GM19468 (cell line): Measurements from ENCODE around the gene CD72.
A peak's percentile ranks its signal among the peaks of the same experiment; 100 is the strongest.
"Not testable (repeated sequence)": the region's sequence is repeated elsewhere in the genome, so short reads cannot be mapped to it uniquely, and the experiment has no call there.

Experiments
- ATAC-seq: cut with Tn5 transposase; IDR thresholded peaks from one replicate; pipeline ENCODE4 v1.9.1; 2021; ENCODE audit warnings: mild to moderate bottlenecking, moderate library complexity, moderate number of reproducible peaks; ENCODE audit not compliant: unreplicated experiment; ENCODE audit errors: extremely low read depth

The CD72 gene

DNA sequence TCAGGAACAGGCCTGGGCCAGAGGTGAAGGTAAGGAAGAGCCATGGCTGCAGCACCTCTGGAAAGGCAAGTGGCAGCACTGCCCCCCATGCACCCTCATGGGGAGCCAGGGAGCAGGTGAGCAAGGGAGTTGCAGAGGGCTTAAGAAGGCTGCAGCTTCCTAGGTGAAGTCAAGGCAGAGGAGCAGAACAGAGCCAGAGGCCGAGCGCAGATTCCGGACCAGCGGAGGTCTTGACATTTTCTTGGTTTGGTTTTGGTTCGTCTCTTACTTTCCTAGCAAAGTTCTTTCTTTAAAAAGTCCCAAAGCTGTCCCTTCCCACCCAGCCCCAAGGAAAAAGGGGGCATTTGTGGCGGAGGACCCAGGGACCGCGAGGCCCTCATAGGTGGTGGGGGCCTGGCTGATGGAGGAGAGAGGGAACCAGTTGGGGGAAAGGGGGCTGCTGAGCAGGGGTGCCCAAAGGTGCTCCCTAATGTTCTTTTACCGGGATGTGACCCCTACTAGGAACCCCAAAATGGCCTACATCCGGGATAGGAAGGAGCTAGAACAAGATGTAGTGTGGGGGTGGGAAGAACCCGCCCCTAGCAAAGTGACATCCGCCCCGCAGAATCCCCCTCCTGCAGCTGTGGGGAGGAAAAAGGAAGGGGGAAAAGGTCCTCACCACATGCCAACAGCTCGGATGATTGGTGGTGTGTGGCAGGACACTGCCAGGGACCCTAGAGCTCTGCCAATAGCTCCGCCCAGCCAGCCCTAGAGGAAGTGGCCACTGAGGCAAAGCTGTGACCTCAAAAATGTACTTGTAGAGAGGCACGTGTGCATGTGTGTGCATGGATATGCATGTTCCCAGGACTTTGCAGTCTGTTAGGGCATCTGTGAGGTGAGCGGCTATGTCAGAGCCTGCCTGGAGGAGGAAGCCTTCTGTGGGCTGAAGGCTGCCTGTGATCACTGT, 914 bp upstream of the CD72 start:
- ATAC-seq, result no peak

DNA sequence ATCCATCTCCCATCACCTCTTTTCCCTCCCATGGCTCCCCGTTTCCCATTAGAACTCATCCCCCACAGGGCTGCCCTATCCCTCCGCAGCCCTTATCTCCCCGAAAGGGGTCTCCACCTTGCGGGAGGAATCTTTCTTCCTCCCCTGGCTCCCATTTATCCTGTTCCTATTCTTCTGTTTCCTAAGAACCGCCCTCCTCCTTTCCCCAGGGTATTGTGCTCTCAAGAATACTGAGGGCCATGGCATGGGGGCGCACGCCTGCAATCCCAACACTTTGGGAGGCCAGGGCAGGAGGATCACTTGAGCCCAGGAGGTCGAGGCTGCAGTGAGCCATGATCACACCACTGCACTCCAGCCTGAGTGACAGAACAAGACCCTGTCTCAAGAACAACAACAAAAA, 665 bp downstream of the CD72 start:
- no peak for ATAC-seq

DNA sequence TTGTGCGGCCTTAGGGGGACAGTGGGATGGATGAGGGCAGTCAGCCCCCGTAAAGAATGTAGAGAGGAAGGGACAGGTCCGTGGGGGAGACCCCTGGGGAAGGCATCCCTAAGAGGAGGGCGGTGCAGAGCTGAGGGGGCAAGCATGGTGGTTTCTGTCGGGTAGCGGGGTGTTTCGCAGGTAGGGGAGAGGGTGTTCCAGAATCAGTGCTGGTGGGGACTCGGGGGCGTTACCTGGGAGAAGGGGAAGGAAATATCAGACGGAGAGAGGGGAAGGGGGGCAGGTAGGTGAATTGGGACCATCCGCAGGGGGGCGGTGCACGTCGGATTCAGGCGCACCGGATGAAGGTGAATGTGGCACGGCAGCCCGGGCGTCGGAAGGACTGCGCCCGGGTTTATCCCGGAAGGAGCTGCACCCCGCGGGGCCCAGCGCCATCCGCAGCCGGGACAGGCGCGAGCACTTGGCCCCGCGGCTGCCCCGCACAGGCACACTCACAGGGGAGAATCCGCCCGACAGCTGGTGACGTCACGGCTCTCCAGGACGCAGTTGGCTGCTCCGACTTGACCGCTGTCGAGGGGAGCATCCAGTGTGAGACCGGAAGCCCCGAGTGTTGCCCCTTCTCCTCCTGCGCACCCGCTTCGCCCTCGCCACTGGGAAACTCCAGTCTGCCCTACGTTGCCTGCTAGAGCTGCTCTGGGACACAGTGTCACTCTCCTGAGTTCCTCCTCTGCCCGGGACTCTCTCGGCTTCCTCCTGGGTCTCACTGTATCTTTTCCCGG, 1.3 kb downstream of the CD72 start:
- no peak for ATAC-seq

DNA sequence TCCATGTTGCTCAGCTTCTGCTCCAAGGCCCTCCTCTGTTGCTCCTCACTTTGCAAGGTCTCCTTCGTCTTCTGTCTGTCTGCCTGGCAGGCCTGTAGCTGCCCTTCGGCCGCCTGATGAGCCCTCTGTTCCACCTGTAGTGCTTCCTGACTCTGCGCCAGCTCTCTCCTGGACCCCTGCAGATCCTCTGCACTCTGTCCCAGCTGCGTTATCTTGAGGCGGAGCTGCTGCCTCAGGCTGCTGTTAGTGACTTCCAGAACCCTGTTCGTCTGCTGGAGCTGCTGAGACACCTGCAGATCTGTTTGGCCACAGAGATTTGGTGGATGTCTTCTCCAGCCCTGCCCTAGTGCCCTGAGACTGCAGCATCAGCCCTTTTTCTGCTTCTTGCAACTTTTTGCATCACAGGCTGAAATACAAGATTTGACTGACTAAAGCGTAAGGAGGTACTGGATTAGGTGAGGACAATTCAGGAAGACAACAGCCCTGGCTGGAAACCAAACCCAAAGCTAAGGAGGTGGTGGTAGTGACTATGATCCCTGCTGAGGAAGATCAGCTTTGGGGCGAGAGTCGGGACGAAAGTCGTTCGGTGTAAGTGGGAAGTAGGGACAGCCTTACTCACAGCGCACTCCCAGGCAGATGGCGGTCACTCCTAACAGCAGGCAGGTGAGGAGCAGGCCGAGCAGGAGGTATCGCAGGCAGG, 2.1 kb downstream of the CD72 start:
- ATAC-seq, result no peak

DNA sequence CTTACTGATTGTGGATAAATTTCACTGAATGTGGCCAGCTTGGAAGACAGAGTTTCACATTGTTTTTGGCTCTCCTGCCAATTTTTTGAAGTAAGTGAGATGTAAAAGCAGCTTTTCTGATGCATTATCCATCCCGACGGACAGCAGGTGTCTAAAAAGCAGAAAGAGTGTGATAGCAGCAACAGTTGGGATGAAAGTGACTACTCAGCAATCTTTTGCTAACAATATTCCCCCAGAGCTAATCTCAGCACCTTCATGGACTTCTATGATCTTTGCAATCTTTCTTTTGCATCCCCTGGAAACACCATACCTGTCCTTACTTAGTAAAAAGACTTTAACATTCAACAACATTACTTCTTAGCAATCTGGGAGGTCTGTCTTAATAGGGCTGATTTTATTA, 5.4 kb downstream of the CD72 start:
- ATAC-seq, result no peak

DNA sequence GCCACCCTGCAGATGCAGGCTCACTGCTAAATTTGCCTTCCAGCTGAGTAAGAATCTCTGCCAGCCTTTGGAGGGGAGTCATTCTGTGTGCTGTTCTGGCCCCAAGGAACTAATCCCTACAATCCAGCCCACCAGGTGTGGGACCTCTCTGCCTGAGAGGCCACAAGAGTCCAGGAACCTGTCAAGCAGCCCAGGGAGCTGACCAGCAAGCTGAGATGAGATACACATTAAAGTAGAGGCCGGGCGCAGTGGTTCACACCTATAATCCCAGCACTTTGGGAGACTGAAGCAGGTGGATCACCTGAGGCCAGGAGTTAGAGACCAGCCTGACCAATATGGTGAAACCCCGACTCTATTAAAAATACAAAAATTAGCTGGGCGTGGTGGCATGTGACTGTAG, 6.1 kb downstream of the CD72 start:
- ATAC-seq, result not testable (repeated sequence)

DNA sequence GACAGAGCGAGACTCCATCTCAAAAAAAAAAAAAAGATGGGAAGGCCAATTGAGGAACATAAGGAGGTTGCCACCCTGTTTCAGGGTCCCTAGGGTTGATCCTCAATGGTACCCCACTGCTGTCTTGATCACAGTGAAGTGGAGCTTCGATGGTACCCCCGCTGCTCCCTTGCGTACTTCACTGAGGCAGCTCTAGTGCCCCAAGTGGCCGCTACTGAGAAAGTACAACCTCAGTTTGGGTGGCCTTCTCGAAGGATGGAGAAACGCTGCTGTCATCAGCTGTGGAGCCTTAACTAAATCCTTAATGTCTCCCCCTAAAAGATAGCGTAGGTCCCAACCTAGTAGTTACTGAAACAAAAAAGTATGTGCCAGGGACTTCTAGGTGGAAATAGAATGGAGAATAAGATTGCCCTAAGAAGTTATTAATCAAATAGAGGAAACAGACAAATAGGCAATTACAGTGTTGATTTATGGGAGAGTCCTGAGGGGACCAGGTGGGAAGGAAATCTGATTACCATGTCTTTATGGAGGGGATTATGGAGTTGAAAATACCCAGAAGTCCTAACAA, 6.9 kb downstream of the CD72 start:
- ATAC-seq, result no peak

DNA sequence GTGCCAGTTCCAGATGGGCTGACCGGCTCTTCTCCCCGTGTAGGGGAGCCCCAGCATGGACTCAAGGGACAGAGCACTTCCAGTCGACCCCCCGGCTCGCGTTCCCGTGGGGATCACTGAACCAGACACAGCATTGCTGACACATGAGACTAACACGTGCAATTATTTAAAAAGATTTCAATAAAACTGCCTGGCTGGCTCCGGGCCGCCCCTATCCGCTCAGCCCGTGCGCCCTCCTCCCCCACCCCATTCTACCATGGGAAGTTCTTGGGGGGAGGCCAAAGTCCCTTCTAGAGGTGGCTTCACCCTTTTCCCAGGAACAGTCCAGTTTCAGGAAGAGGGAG, 8.4 kb downstream of the CD72 start:
- no peak for ATAC-seq

DNA sequence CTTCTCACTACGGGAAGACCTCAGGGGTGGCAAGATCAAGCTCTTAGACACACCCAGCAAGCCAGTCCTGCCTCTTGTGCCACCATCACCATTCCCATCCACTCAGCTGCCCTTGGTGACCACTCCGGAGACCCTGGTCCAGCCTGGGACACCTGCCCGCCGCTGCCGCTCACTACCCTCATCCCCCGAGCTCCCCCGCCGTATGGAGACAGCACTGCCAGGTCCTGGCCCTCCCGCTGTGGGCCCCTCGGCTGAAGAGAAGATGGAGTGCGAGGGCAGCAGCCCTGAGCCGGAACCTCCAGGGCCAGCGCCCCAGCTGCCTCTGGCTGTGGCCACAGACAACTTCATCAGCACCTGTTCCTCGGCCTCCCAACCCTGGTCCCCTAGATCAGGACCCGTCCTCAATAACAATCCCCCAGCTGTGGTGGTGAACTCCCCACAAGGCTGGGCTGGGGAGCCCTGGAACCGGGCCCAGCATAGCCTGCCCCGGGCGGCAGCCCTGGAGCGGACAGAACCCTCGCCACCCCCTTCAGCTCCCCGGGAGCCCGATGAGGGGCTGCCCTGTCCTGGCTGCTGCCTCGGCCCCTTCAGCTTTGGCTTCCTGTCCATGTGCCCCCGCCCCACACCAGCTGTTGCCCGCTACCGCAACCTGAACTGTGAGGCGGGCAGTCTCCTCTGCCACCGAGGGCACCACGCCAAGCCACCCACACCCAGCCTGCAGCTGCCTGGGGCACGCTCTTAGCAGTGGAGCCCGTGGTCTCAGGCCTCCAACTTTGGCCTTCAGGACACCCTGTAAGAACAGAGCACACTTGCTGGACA, 9.0 kb downstream of the CD72 start:
- no peak for ATAC-seq

DNA sequence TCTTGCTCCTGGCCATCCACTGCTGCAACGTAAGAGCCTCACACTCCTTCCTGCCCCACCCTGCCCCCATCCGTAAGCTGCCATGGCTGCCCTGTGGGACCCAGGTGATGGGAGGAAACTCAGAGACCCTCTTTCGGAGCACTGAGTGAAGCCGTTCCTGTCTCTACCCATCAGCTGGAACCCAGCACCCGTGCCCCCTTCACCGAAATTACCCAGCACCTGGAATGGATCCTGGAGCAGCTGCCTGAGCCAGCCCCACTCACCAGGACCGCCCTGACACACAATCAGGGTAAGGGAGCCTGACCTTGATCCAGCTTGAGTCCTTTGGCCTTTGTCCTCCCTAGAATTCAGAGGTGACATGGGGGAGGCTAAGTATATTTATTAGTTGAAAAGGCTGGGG, 10.0 kb downstream of the CD72 start:
- no peak for ATAC-seq

DNA sequence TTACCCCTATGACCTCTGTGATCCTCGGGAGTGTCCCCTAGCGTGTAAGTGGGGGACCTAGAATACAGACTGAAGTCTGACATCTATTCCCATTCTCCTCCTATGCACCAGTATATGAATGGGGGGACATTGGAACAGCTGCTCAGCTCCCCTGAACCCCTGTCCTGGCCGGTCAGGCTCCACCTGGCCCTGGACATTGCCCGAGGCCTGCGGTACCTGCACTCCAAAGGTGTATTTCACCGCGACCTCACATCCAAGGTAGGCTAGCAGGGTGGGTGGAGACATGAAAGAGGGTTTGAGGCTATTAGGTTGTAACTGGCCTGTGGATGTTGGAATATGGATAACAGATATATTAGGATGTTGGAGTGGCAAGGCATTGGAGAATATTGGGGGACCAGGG, 11.5 kb downstream of the CD72 start:
- no peak for ATAC-seq

DNA sequence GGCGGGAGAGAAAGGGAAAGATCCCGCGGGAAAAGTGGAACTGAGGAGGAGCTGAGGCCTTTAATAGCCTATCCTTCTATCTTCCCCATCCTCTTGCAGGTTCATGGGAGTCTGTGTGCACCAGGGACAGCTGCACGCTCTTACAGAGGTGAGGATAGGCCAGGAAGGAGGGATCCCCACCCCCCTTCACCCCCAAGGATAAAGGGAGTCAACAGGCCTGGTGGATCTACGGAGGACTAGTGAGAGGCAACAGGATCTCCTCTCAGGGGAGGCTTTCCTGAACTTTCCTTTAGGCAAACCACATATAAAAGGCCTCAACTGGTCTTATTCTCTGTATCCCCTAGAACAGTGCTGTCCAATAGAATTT, 12.1 kb downstream of the CD72 start:
- ATAC-seq, result no peak

DNA sequence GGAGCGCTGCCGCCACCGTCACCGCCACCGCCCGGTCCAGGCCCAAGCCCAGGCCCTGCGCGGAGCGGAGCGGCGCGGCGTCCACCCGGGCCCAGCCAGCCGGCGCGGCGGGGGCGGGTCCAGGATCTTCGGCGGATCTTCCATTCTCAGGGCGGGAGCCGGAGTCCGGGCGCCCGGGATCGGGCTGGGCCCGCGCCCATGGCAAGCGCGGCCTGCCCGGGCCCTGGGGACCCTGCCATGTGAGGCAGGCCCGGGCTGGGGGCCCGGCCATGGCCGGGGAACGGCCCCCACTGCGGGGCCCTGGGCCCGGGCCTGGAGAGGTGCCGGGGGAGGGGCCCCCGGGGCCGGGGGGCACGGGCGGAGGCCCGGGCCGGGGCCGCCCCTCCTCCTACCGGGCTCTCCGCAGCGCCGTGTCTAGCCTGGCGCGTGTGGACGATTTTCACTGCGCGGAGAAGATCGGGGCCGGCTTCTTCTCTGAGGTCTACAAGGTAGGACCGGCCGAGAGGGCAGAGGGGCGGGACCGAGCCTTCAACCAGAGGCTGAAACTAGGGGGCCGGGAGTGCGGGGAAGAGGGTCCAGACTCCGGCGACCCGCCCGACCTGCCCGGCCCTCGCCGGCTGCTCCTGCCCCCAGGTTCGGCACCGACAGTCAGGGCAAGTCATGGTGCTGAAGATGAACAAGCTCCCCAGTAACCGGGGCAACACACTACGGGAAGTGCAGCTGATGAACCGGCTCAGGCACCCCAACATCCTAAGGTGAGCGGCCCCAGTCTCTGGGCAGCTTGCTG, 12.7 kb downstream of the CD72 start:
- no peak for ATAC-seq

DNA sequence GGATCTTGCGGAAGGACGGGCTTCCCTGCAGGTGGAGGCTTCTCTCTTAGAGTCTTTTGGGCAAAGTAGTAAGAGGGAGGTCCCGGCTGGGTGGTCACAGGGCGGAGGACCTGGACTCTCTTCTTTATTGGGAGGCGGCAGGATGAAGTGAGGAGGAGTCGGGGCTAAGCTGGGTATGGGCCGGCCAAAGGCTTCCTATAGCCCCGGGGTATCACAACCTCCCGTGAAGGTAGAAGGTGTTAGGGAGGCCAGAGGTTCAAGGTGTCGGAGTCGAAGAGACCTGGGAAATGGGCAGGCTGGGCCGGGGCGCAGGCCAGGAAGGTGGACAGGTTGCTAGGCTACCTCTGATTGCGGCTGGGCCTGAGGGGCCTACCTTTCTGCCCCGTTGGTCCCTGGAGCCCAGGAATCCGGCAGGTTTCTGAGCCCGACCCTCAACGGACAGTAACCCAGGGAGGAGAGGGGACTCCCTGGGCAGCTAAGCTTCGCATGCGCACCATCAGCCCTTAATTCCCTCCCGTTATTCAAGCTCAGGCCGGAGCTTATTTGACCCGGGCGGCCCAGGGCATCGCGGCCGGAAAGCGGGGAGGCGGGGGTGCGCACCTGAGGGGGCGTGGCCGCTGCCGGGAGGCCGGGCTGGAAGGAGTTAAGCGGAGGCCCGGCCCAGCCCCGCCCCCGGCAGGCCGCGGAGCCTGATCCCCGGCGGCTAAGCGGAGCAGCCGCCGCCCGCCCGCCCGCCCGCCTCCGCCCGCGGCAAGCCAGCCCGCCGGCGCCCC, 13.4 kb downstream of the CD72 start, which contains the start of gene TESK1:
Gene TESK1 (plus strand): TSS at position 685 of the 773 bp plus-strand sequence. CDS start 358 bp downstream, outside the sequence.
- no peak for ATAC-seq

DNA sequence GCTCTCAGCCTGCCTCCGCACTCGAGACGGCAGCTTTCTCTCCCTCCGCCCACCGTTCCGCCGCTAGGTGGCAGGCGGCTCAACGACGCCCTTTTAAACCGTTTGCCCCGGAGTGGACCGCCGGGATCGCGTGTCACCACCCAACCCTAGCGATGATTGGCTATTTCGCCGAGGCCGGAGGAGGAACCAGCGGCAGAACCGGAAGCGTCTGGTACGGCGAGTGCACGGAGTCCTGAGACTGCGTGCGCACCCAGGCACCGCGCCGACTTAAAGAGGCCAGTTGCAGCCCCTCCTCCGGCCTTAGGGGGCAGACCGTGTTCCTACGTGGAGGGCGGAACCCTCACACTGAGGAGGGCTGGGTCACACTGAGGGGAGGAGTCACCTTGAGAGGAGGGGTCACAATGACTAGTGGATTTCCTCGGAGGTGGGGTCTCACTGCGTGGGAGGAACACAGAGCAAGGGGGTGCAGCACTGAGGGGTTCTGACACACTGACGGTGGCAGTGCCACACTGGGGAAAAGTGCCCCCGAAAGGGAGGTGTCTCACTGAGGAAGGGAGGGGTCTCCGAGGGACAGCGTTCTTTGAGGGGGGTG, 14.1 kb downstream of the CD72 start:
- peak; percentile 81 for ATAC-seq

DNA sequence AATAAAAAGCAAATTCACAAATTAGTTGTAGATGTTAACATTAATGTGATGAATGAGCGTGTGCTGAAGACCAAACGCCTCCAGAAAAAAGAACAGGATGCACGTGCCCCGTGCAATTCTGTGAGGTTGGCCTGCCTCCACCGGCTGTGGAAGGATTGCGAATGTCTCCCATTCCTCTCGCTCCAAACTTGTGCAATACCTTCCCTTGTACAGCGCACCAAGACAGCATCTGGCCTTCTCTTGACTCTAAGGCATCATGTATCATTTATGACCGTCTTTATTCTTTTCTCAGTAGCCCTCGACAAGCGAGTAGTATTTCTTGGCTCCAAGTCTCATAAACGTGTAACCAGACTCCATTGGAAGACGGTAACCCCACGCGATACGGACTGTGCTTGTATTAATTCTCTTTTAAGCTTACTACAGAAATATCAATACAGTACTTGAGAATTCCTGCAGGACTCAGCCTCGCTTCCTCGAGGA, 14.7 kb downstream of the CD72 start:
- ATAC-seq, result no peak

DNA sequence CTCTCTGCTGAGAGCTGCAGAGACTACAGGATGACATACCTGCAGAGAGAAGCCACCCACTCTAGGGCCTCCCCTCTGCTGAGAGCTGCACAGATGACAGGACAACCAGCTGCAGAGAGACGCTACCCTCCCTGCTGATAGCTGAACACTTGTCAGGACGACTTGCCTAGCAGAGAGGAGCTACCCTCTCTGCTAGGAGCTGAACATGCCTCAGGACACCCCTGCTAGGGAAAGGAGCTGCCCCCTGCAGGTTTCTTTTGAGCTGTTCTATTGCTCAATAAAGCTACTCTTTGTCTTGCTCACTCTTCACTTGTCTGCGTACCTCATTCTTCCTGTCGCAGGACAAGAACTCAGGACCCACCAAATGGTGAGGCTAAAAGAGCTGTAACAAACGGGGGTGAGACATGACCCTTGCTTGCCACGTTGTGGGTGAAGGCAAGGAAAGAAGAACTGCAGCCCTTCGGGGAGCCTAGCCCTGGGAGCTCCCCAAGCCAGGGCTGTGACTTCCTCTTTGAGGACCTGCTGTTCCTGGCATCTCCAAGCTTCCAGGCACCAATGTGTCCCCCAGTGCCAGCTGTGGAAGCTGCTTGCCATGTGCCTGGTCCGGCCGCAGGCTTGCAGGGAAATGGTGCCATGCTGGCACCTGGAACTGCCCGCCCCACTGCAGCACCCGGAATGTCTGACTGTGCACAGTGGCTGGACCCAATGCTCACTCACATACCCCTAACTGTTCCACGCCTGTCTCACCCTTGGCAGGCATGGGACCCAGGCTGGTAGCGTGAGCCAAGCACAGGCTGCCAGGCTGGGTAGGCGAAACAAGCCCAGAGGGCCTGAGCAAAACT, 18.2 kb downstream of the CD72 start:
- no peak for ATAC-seq
